ENCODE measurements around the gene DCUN1D3.

DNA sequence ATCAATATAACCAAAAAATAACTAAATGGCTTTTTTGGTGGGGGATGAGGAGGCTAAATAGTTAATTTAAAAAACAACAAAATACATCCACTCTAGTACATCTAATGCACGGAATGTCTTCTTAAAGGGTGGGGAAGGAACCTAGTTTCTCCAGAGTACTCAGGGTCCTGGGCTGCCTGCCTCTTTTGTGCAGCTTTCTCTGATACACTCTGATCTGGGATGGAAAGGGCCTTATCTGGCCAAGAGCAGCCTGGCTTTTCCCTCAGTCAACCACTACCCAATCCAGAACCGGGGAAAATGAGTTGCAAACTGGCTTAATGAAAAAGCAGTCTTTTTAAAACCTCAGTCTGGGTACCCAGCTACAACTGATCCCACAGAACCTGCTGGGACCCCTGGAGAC lies 42.9 kb downstream of the DCUN1D3 start:
- TF ChIP-seq, protein P1, sequence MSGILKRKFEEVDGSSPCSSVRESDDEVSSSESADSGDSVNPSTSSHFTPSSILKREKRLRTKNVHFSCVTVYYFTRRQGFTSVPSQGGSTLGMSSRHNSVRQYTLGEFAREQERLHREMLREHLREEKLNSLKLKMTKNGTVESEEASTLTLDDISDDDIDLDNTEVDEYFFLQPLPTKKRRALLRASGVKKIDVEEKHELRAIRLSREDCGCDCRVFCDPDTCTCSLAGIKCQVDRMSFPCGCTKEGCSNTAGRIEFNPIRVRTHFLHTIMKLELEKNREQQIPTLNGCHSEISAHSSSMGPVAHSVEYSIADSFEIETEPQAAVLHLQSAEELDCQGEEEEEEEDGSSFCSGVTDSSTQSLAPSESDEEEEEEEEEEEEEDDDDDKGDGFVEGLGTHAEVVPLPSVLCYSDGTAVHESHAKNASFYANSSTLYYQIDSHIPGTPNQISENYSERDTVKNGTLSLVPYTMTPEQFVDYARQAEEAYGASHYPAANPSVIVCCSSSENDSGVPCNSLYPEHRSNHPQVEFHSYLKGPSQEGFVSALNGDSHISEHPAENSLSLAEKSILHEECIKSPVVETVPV (CRISPR knock-in tag; IDR thresholded peaks at IDR 0.05): no peak
- TF ChIP-seq PPARA (CRISPR knock-in tag; IDR thresholded peaks at IDR 0.05; ENCODE audit: borderline replicate concordance) (no peak), ZFP3 (CRISPR knock-in tag; IDR thresholded peaks at IDR 0.05) (no peak), ARNTL (CRISPR knock-in tag; IDR thresholded peaks at IDR 0.05; ENCODE audit: borderline replicate concordance, low read depth) (no peak), ZNF565 (CRISPR knock-in tag; conservative IDR thresholded peaks at IDR 0.05; ENCODE audit: low read depth) (no peak), RARB (CRISPR knock-in tag; IDR thresholded peaks at IDR 0.05) (no peak), CSDC2 (CRISPR knock-in tag; IDR thresholded peaks at IDR 0.05) (no peak), ZFP30 (CRISPR knock-in tag; IDR thresholded peaks at IDR 0.05) (no peak), ZC3H10 (CRISPR knock-in tag; IDR thresholded peaks at IDR 0.05) (no peak)
- TF ChIP-seq, protein P2, sequence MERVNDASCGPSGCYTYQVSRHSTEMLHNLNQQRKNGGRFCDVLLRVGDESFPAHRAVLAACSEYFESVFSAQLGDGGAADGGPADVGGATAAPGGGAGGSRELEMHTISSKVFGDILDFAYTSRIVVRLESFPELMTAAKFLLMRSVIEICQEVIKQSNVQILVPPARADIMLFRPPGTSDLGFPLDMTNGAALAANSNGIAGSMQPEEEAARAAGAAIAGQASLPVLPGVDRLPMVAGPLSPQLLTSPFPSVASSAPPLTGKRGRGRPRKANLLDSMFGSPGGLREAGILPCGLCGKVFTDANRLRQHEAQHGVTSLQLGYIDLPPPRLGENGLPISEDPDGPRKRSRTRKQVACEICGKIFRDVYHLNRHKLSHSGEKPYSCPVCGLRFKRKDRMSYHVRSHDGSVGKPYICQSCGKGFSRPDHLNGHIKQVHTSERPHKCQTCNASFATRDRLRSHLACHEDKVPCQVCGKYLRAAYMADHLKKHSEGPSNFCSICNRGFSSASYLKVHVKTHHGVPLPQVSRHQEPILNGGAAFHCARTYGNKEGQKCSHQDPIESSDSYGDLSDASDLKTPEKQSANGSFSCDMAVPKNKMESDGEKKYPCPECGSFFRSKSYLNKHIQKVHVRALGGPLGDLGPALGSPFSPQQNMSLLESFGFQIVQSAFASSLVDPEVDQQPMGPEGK (CRISPR knock-in tag; IDR thresholded peaks at IDR 0.05; ENCODE audit: borderline replicate concordance): no peak
- TF ChIP-seq, protein P3, sequence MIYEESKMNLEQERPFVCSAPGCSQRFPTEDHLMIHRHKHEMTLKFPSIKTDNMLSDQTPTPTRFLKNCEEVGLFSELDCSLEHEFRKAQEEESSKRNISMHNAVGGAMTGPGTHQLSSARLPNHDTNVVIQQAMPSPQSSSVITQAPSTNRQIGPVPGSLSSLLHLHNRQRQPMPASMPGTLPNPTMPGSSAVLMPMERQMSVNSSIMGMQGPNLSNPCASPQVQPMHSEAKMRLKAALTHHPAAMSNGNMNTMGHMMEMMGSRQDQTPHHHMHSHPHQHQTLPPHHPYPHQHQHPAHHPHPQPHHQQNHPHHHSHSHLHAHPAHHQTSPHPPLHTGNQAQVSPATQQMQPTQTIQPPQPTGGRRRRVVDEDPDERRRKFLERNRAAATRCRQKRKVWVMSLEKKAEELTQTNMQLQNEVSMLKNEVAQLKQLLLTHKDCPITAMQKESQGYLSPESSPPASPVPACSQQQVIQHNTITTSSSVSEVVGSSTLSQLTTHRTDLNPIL (CRISPR knock-in tag; IDR thresholded peaks at IDR 0.05; ENCODE audit: low read depth): no peak

All from SK-N-SH treated with all-trans-retinoic acid at 6 μM for 48 hours (cell line).